NCI-H1092 treated with DMSO at 0.1 percent for 48 hours (cell line): ENCODE measurements around the gene EVA1C.
"Not testable (repeated sequence)": the region's sequence is repeated elsewhere in the genome, so short reads cannot be mapped to it uniquely, and the experiment has no call there.

ENCODE experiments used
- DNase-seq: peaks from one replicate; lab custom pipeline; 2025; lab: John Stamatoyannopoulos, UW

The EVA1C gene

DNA sequence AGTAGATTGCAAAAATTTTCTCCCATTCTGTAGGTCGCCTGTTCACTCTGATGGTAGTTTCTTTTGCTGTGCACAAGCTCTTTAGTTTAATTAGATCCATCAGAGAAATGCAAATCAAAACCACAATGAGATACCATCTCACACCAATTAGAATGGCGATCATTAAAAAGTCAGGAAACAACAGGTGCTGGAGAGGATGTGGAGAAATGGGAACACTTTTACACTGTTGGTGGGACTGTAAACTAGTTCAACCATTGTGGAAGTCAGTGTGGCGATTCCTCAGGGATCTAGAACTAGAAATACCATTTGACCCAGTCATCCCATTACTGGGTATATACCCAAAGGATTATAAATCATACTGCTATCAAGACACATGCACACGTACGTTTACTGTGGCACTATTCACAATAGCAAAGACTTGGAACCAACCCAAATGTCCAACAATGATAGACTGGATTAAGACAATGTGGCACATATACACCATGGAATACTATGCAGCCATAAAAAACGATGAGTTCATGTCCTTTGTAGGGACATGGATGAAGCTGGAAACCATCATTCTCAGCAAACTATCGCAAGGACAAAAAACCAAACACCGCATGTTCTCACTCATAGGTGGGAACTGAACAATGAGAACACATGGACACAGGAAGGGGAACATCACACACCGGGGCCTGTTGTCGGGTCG, 21.8 kb upstream of the EVA1C start:
- DNase-seq: not testable (repeated sequence)

DNA sequence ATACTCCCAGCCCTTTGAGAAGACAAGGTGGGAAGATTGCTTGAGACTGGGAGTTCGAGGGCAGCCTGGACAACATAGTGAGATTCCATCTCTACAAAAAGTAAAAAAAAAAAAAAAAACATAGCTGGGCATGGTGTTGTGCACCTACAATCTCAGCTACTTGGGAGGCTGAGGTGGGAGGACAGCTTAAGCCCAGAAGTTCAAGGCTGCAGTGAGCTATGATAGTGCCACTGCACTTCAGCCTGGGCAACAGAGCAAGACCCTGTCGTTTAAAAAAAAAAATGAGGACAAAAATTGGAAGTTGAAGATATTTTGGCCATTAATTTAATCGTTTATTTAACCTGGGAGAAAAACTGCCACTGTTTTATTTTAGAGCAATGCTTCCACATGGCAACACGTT, 20.8 kb upstream of the EVA1C start:
- no peak for DNase-seq

- no peak for DNase-seq
Measured at GRCh38 chr21:32392299-32392879, 20.1 kb upstream of the EVA1C start.

DNA sequence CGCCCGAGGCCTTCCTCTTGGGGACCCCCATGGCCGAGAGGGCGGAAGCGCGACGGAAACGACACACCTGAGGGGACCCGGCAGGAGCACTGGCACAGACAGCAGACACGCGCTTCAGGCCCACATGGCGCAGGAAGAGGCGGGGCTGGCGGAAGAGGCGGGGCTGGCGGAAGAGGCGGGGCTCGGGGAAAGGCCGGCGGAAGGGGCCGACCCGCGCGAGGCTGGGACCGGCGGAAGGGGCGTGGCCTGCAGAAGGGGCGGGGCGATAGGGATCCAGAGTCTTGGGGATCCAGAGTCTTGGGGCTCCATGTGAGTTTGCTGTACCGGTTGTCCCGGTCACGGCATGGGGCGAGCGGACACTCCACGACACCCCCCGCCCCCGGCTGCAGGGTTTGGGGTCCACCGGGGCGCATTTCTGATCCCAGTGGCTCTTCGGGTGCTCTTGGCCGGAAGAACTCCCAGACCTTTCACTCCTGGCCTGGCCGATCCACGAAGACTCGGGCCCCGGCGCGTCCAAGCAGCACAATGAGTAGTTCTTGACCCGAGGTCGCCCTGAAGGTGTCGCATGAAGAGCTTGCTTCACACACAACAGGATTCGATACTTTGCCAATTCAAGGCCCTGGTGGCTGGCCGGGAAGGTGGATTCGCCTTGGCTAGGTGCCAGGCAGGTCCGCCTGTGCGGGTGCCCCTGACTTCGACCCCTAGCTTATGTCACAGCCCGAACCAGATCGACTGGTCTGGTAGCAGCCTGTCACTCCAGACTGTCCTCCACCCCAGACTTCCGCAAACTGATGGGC, 19.4 kb upstream of the EVA1C start, which contains the start of gene URB1:
URB1 (minus strand) TSS at position 133 of the 797 bp plus-strand sequence; CDS start at position 31, 102 bp downstream.
- peak; percentile 84 for DNase-seq

DNA sequence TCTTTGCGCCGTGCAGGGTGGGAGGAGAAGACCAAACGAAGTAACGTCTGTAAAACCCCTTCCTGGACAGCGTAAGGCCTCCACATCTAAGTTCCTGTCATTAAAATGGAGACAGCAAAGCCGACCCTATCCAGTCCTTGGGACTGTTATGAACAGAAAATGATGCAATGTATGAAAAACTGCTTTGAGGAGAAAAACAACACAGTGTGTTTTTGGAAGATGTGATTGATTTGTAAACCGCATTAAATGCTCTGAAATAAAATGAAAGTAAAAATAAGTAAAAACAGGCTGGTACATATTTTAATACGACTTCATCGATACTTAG, 18.9 kb upstream of the EVA1C start:
- no peak for DNase-seq

DNA sequence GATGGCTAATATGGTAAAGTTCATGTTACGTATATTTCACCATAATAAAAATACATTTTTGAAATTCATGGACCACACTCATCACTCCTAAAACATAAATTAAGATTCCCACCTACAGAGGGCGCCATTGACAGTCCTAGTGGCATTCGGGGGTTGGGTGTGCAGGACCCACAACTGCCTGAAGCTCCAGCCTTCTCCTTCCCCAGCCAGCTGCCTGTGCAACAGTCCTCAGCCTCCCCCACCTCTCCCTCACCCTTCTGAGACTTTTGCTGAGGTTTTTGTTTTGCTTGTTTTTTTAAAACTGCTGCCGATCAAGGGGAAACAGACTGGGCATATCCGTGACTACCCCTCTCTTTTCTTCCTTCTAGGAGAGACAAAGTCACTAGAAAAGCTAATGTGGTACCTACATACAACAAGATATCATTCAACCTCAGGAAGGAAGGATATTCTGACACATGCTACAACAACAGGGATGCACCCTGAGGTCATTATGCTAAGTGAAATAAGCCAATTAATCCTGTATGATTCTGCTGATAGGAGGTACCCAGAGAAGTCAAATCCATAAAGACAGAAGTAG, 9.2 kb upstream of the EVA1C start:
- peak; percentile 50 for DNase-seq

- DNase-seq: no peak
Measured at GRCh38 chr21:32406405-32406804, 6.1 kb upstream of the EVA1C start.

- no peak for DNase-seq
Measured at GRCh38 chr21:32410291-32410690, 2.2 kb upstream of the EVA1C start.

DNA sequence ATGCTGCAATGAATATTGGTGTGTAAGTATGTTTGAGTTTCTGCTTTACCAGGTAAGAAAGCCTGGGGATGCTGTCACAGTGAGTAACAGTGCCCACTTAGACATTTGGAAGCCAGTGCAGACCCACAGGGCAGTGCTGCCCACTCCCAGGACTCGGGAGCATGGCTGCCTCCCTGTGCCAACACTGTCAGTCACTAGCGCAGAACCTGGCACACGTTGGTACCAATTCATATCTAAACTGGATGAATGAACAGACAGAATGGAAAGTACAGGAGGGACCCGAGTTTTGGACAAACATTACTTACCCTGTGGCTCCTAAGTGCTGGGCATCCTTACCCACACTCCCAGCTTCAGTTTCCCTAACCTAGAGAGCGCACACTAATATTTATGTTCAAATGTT, 1.6 kb upstream of the EVA1C start:
- DNase-seq: no peak

GRCh38 chr21:32411350-32412161, 950 bp upstream of the EVA1C start:
- DNase-seq: no peak

- DNase-seq: no peak
Measured at GRCh38 chr21:32413015-32413504, 554 bp downstream of the EVA1C start.

GRCh38 chr21:32413697-32414578, 1.4 kb downstream of the EVA1C start:
- DNase-seq: no peak

DNA sequence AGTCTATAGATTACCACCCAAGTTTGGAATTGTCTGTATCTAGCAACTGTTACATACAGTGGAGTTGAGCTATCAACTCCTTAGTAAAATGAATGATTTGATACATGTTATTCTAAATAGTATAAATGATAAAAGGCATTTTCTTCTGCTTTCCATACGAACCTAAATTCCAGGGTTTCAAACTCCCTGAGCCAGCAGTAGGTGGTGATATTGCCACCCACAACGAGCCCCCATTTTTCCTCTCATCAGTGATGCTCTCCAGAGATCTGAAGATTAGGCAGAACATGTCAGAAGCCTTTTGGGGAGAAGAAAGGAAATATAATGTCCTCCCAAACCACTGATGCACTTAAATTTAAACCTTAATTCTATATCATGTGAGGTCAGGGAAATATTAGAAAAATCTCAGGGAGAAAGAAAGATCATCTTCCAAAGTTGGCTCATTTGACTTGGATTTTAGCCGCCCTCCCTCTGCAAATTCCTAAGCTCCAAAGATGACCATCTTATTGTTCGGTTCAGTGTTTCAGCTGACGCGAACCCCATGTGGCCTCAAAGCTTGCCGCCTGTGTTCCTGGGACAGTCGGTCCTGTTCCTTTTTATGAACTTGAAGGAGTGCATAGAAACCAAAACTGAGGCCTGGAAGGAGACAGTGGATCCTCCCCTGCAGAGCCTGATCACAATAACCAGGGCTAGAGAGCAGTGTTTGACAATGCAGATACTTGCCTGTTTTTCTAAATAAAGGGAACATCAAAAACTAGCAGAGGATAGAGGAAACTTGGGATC, 2.3 kb downstream of the EVA1C start:
- DNase-seq: no peak

- no peak for DNase-seq
Measured at GRCh38 chr21:32415451-32416398, 3.2 kb downstream of the EVA1C start.

DNA sequence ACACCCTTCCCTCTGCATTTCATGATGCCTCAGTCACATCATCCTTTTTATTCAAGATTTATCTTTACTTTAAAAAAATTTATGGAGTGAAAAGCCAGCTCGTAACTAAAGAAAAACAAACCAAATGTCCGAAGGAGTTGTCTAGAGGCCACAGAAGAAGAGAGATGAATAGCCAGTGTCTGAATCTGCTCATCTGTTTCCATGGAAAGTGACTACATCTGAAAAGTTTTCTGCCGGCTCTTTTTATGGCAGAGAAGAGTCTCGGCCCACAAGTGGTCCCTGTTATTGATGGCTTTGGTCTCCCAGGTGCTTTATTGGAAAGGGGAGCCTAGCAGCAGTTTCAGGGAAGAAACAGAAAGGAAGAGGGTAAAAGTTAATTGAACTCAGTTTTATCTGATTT, 5.6 kb downstream of the EVA1C start:
- no peak for DNase-seq

- DNase-seq: no peak
Measured at GRCh38 chr21:32422064-32422463, 9.6 kb downstream of the EVA1C start.

- DNase-seq: no peak
Measured at GRCh38 chr21:32423320-32424190, 11.0 kb downstream of the EVA1C start.

DNA sequence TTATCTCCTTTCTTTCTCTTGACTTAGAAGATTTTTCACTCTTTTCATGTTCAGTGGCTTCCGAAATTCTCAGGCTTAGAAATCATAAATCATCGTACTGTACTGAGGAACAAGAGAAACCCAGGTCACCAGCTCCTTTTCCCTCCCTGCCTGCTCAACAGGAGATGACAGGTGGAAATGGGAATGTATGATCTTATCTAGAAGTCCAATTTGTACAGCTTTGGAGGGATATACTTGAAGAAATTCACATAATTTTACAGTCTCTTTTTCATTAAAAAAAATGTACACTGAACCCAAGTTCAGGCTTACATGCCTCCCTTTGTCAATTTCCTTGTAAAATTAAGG, 11.7 kb downstream of the EVA1C start:
- DNase-seq: no peak
